NB4 (cell line): ENCODE data around the gene FAHD2B.
"Not testable (repeated sequence)": the region's sequence is repeated elsewhere in the genome, so short reads cannot be mapped to it uniquely, and the experiment has no call there.

Source experiments
- CTCF ChIP-seq: IDR thresholded peaks from one replicate; pipeline ENCODE4 v1.5.1; 2012; ENCODE audit warnings: low read depth, low read length
- MAX ChIP-seq: IDR thresholded peaks from 2 replicates; pipeline ENCODE4 v1.6.1; 2011; ENCODE audit warnings: low read depth, low read length
- POLR2A ChIP-seq: IDR thresholded peaks from 2 replicates; pipeline ENCODE4 v1.6.1; 2011; ENCODE audit warnings: mild to moderate bottlenecking; ENCODE audit not compliant: insufficient read length; ENCODE audit errors: extremely low read depth

GRCh38 chr2:97093983-97094771 is 505 bp downstream of the FAHD2B start:
- not testable (repeated sequence) for TF ChIP-seq CTCF, POLR2A, MAX
